NCI-H2196 treated with DMSO at 0.1 percent for 48 hours (cell line): Measurements from ENCODE around the gene TMCO5A.
A peak's percentile ranks its signal among the peaks of the same experiment; 100 is the strongest.
"Not testable (repeated sequence)": the region's sequence is repeated elsewhere in the genome, so short reads cannot be mapped to it uniquely, and the experiment has no call there.

ENCODE experiments used
- DNase-seq: peaks from one replicate; lab custom pipeline; 2025; ENCODE audit not compliant: unreplicated experiment; lab: John Stamatoyannopoulos, UW

TMCO5A gene

GRCh38 chr15:37934340-37934739, at the start of gene TMCO5A:
Gene TMCO5A (plus strand): TSS chr15:37934640. CDS start chr15:37936324, 1,684 bp downstream.
- DNase-seq, result no peak

DNA sequence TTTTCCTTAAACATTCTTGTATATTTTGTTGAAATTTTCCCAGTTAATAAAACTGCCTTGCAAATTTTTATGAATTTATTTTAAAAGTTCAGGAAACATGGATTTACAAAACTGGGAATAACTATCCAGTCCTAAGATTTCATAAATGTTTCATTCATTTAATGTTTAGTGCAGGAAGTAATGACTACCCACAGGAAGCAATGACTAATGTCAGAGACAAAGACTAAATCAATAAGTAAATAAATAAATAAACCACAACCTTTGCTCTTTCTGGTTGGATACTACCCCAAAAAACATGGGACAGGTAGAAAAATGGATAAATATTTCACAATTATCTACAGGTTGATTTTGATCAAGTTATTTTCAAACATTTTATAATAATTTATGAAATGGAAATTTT, 48.8 kb upstream of the TMCO5A start:
- no peak for DNase-seq

GRCh38 chr15:37888356-37888755, 46.1 kb upstream of the TMCO5A start:
- no peak for DNase-seq

- DNase-seq, result peak; percentile 14
These were observed 42.6 kb upstream of the TMCO5A start for GRCh38 chr15:37891766-37892368.

GRCh38 chr15:37893309-37893708, 41.1 kb upstream of the TMCO5A start:
- DNase-seq, result no peak

DNA sequence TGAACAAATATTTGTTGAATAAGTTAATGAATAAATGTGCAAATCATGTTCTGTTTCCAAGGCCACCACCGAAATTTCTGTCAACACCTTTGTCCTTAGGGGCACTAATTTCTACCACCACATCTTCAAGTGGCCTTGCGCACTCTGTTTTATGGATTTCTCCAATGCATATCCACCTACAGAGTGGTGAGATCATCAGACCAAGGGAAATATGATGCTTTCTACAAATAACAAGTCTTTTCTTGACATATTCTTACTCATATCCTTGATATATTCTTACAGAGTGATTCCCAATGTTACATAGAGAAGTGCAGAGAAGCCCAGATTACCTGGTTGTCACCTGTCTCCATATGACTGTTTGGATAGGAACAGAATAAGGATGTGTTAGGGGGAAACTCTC, 36.1 kb upstream of the TMCO5A start:
- no peak for DNase-seq

- DNase-seq, result no peak
These were observed 33.9 kb upstream of the TMCO5A start for GRCh38 chr15:37900326-37901221.

- DNase-seq, result no peak
These were observed 32.3 kb upstream of the TMCO5A start for GRCh38 chr15:37902126-37902525.

DNA sequence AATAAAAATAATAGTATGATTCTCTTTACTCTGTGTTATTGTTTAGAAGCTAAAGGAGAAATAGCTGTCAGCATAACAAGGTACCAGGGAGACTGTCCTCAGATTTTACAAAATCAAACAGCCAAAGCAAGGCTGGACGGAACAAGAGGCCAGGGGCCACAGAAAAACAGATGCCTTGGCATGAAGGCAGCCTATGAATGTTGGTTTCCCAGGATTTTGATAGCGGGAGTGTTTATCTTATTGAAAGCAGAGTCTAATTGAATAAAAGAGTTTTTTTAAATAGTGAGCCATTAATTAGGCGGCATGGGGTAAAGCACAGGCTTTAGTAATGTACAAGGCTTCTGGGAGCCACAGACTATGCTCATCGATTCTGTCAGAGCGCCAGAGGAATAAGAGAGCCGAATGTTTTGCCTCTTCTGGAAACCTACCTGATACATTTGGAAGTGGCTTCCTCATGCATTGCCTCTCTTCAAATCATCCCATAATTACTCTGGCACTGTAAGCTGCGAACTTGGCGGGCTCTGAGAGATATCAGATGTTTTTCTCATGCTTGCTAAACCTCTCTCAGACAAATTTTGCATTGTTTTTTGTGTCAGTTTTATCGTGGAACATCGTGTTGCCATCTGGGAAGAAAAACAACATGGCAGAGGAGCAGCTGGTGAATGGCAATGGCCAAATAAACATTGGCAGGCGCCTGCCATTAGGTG, 30.4 kb upstream of the TMCO5A start:
- peak; percentile 32 for DNase-seq

DNA sequence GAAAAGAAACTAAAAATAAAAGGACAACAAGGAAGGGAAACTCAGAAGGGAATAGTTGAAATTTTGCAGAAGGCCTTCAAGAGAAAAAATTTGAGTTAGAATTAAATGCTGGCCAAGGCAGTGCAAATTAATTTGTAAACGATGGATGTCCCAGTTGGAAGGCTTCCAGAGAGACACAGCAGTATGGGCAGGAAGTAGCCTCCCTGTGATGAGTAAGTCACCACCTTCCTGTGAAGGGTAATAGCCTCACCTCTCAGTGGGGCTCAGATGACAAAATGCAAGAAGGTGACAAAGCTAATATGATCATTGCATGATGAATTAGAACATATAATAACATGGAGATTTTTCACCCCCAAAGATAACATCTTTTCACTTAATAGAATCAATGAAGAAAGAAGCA, 27.3 kb upstream of the TMCO5A start:
- DNase-seq, result no peak

DNA sequence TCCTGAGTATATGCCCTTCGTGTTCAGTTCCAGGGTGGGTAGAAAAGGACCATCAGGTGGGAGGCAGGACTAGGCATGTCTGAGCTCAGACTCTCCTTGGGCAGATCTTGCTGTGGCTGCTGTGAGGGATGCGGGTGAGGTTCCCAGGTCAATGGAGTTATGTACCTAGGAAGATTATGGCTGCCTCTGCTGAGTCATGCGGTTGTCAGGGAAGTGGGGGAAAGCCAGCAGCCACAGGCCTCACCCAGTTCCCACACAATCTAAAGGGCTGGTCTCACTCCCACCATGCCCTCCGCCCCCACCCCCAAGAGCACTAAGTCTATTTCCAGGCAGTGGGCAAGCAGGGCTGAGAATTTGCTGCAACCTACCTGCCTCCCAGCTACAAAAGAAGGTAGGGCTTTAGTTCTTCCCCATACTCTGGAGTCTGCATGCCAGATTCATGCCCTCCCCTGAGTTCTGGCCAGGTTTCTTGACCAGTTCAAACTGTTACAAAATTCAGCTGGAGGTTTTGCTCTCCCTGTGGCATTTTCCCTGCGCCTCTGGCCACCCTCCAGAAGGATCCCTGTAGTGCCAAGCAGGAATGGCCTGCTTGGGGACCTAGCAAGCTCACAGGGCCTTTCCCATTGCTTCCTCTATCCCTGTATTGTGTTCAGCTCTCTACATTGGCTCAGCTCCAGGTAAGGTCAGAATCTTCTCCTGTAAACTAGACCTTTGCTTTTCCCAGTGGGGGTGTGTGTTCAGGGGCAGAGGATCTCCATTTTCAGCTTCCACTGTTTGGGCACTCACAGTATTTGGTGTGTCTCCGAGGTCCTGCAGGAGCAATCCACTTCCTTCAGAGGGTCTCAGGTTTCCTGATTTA, 12.7 kb upstream of the TMCO5A start:
- no peak for DNase-seq

- no peak for DNase-seq
These were observed 8.3 kb upstream of the TMCO5A start for GRCh38 chr15:37926136-37926535.

DNA sequence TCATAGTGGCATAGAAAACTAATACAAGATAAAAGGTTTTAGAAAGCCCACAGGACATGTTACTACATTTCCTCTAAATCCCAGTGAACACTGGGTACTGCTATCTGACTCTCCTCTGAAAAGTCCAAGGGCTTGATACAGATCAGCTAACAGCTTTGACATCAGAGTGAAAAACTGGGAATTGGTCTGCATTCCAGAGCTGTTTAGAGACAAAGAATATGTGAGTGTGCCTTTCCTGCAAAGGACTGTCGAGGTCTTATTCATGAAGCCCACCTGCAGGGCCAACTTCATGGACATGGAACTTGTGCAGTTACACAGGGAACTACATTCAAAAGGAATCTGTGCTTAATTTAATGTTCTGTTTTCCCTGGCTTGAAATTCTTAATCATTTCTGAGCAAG, 5.2 kb upstream of the TMCO5A start:
- DNase-seq, result no peak

GRCh38 chr15:37931321-37931720, 3.1 kb upstream of the TMCO5A start:
- DNase-seq, result no peak

- no peak for DNase-seq
These were observed 2.6 kb upstream of the TMCO5A start for GRCh38 chr15:37931868-37932267.

DNA sequence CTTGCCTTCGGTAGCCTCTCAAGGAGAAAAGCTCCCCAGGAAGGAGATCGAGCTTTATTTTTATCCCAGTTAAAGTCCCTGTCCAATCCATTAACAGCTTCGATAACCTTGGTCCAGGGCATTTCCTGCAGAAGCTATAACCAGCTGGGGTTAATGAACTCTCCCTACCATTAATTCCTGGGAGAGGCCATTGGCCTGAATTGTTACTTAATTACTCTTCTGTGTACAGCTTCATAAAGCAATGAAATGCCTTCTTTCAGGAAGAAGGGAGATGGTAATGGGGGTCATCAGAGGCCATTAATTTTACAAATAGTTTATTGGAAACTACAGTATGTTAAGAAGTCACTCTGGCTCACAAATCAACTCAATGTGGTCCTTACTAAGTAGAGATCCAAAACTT, 1.9 kb upstream of the TMCO5A start:
- DNase-seq, result no peak

DNA sequence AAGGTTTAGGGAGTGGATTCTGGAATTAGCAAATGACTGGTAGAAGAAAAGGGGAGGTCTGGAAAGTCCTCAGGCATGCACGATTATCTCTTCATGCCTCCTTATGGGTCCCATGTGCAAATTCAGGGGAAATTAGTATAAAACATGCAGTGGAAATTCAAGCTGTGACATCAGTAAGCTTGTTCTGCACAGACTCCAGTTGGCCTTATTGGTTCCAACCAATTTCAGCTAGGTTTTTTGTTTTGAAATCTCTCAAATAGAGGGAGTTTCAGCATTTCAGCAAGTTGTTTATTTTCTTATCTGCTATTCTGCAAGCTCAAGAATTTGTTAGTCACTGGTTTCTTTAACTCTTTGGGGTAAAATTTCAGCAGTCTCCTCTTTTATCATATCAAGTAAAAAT, 774 bp upstream of the TMCO5A start:
- DNase-seq, result no peak

GRCh38 chr15:37940876-37941275, 6.4 kb downstream of the TMCO5A start:
- DNase-seq, result no peak

GRCh38 chr15:37941779-37942178, 7.3 kb downstream of the TMCO5A start:
- DNase-seq, result no peak

DNA sequence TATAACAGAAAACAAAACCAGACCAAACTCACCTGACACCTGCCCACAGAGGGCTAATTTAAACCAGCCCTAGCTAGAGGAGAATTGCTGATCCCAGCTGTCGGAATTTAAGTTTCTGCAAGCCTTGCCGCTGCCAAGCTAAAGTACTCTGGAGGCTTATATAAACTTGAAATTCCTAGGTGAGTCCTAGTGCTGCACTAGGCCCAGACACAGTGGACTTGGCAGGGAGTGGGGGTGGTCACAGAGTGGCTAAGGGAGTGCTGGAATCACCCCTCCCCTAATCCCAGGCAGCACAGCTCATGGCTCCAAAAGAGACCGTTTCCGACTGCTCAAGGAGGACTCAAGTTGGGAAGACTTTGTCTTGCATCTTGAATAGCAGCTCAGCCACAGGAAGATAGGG, 17.6 kb downstream of the TMCO5A start:
- DNase-seq, result no peak

GRCh38 chr15:37960742-37961141, 26.3 kb downstream of the TMCO5A start:
- DNase-seq, result not testable (repeated sequence)
